Spleen (tissue), 11 donors: ENCODE measurements around the gene TMBIM4. TPM values are rescaled to one million over a fixed set of nuclear protein-coding genes. Genes with fewer than 3 reads are reported as not detected.

Experiments
- DNase-seq: peaks from one replicate; pipeline ENCODE4 v3.0.0-alpha.2; 2020
- H3K27ac ChIP-seq, 8 donors: fragments of 200-600 bp; sonication (generic) in 7 of 8; 1 replicate in 4 of 8; 2 replicates in 4 of 8; pipeline versions ENCODE4 v1.5.0 to v1.8.0; 2016 to 2021; ENCODE audit warnings: inconsistent platforms in 4 of 8, mild to moderate bottlenecking in 4 of 8, moderate library complexity in 1 of 8
- H3K27me3 ChIP-seq, 7 donors: fragments of 200-600 bp; sonication (generic) in 6 of 7; replicated peaks in 1 of 7; 1 replicate in 4 of 7; 2 replicates in 3 of 7; pipeline versions ENCODE4 v1.5.0 to v1.8.0; 2016 to 2021; ENCODE audit warnings: inconsistent platforms in 3 of 7, mild to moderate bottlenecking in 1 of 7
- H3K36me3 ChIP-seq, 6 donors: fragments of 200-600 bp; sonication (generic) in 5 of 6; 1 replicate in 4 of 6; 2 replicates in 2 of 6; pipeline versions ENCODE4 v1.5.0 to v1.8.0; 2016 to 2021; ENCODE audit warnings: inconsistent platforms in 2 of 6
- H3K4me1 ChIP-seq, 6 donors: fragments of 200-600 bp; sonication (generic) in 5 of 6; 1 replicate in 3 of 6; 2 replicates in 3 of 6; pipeline versions ENCODE4 v1.5.0 to v1.8.0; 2016 to 2021; ENCODE audit warnings: inconsistent platforms in 3 of 6
- H3K4me3 ChIP-seq, 8 donors: fragments of 200-600 bp; sonication (generic) in 7 of 8; 1 replicate in 4 of 8; 2 replicates in 4 of 8; pipeline versions ENCODE4 v1.5.0 to v1.8.0; 2016 to 2021; ENCODE audit warnings: inconsistent platforms in 4 of 8, mild to moderate bottlenecking in 4 of 8, moderate library complexity in 2 of 8
- H3K9me3 ChIP-seq, 8 donors: fragments of 200-600 bp; sonication (generic) in 7 of 8; 1 replicate in 4 of 8; 2 replicates in 4 of 8; pipeline versions ENCODE4 v1.5.0 to v1.8.0; 2016 to 2021; ENCODE audit warnings: inconsistent platforms in 4 of 8
- CTCF ChIP-seq, 11 experiments: fragments of 200-600 bp in 7 of 11; fragments of 450-650 bp in 4 of 11; sonication (generic) in 4 of 11; IDR thresholded peaks in 8 of 11; conservative IDR thresholded peaks in 3 of 11; 1 replicate in 7 of 11; 2 replicates in 4 of 11; pipeline versions ENCODE4 v1.4.0 to v1.8.0; 2016 to 2021; ENCODE audit warnings: antibody characterized with exemption in 11 of 11, inconsistent platforms in 4 of 11, mild to moderate bottlenecking in 1 of 11
- POLR2A ChIP-seq, 3 donors: fragments of 450-650 bp; IDR thresholded peaks; one replicate each; pipeline ENCODE4 v1.5.1; 2017; ENCODE audit warnings: antibody characterized with exemption in 3 of 3, mild to moderate bottlenecking in 1 of 3
- POLR2AphosphoS5 ChIP-seq, 3 donors: sonication (generic); formaldehyde crosslinking; IDR thresholded peaks; one replicate each; pipeline ENCODE4 v1.5.1; 2017; ENCODE audit warnings: antibody characterized with exemption in 3 of 3
- WGBS, 5 donors: extraction: QIAGEN DNeasy Blood & Tissue Kit in 3 of 5; methylation state at CpG; one replicate each; pipeline versions ENCODE4 v1.1.5 to v1.1.7; 2013 to 2018; 5-methylcytosine and 5-hydroxymethylcytosine counted together
- intact Hi-C: fragments of 100-400 bp; cut with DNase I; formaldehyde crosslinking; loops from one replicate; pipeline ENCODE4 v1.15.0; 2023; ENCODE audit warnings: low total_unique reads
- polyA plus RNA-seq, 3 donors: library from polyadenylated mRNA; stranded (reverse); fragments of 200-250 nt; gene quantifications; one replicate each; pipeline ENCODE4 v1.2.1, GENCODE V29; 2013
- total RNA-seq, 7 donors: library from RNA; depleted of rRNA in 3 of 7; stranded (reverse); fragments of >200 nt in 3 of 7; fragmentation: NEBNext Ultra II Directional in 4 of 7; extraction: Animal tissue kit (Norgen Biotek cat#: 25700) in 4 of 7; gene quantifications; one replicate each; pipeline versions ENCODE4 v1.1.0 to v1.2.1, GENCODE V29; 2016 to 2021
- donor health status: healthy with polysubstance abuse.
- donor health status: DM: no; HTN: no; CAD: no; lungs with moderate emphysema.
- donor health status: DM: no; HTN: no; CAD: no.
- donor health status: Bipolar disorder and iron deficiency.
- donor health status: healthy.
- donor health status: DM: no; HTN: no; CAD: no.
- donor health status: DM: yes; HTN: yes; CAD: no.

TMBIM4 gene
- total and polyA plus RNA-seq, 10 donors, result 93.4 to 257 (median 132) TPM

GRCh38 chr12:66140731-66141130 is 29.1 kb downstream of the TMBIM4 start:
- peaks cover 6 to 98% (median 65%) of the 10 kb centered on the region in 6 donors for H3K36me3 ChIP-seq
- no peaks in the 10 kb centered on the region for H3K27me3 ChIP-seq
- H3K4me1 ChIP-seq, result peaks cover 9 to 24% (median 16%) of the 10 kb centered on the region in 6 donors
- intact Hi-C loops, result no loop called here
- H3K4me3 ChIP-seq, result no peak overlapping the region
- no peak for TF ChIP-seq POLR2A (IDR thresholded peaks at IDR 0.05)
- H3K27ac ChIP-seq, result no peak overlapping the region
- no peak for DNase-seq
- H3K9me3 ChIP-seq, result peaks cover 3 to 31% (median 26%) of the 10 kb centered on the region in 8 donors

GRCh38 chr12:66139328-66139727 is 30.5 kb downstream of the TMBIM4 start:
- Histone ChIP-seq H3K4me1 (peaks cover 0 to 10% (median 3%) of the 10 kb centered on the region in 6 donors), H3K9me3 (peaks cover 3 to 31% (median 26%) of the 10 kb centered on the region in 8 donors), H3K4me3 (no peak overlapping the region), H3K36me3 (peaks cover 6 to 84% (median 61%) of the 10 kb centered on the region in 6 donors), H3K27ac (no peak overlapping the region), H3K27me3 (no peaks in the 10 kb centered on the region)
- TF ChIP-seq CTCF (IDR thresholded peaks at IDR 0.05 in 8 of 11, conservative IDR thresholded peaks at IDR 0.05 in 3 of 11), result no peak
- no peak for TF ChIP-seq POLR2AphosphoS5 (IDR thresholded peaks at IDR 0.05)
- TF ChIP-seq POLR2A (IDR thresholded peaks at IDR 0.05), result no peak
- DNase-seq, result no peak
- intact Hi-C loops, result no loop called here
- WGBS, 5 donors, result 96 to 100% (median 96%) methylated on average over 2 of the region's 2 CpGs

- no peak overlapping the region for H3K4me3 ChIP-seq
- 96 to 98% (median 97%) methylated on average over 3 of the region's 3 CpGs for WGBS, 5 donors
- no peak for DNase-seq
- no peak for TF ChIP-seq POLR2AphosphoS5 (IDR thresholded peaks at IDR 0.05)
- no peak for TF ChIP-seq POLR2A (IDR thresholded peaks at IDR 0.05)
- TF ChIP-seq CTCF (IDR thresholded peaks at IDR 0.05 in 8 of 11, conservative IDR thresholded peaks at IDR 0.05 in 3 of 11), result no peak
- H3K9me3 ChIP-seq, result peaks cover 3 to 31% (median 26%) of the 10 kb centered on the region in 8 donors
- H3K4me1 ChIP-seq, result peaks cover 0 to 4% (median 0%) of the 10 kb centered on the region in 6 donors
- intact Hi-C loops, result no loop called here
- H3K36me3 ChIP-seq, result peaks cover 6 to 77% (median 55%) of the 10 kb centered on the region in 6 donors
- no peaks in the 10 kb centered on the region for H3K27me3 ChIP-seq
- no peak overlapping the region for H3K27ac ChIP-seq
Measured at GRCh38 chr12:66137937-66138336, 31.9 kb downstream of the TMBIM4 start.

GRCh38 chr12:66132408-66132807 is 37.4 kb downstream of the TMBIM4 start:
- H3K27ac ChIP-seq, result no peak overlapping the region
- intact Hi-C loops, result no loop called here
- H3K4me3 ChIP-seq, result no peak overlapping the region
- H3K36me3 ChIP-seq, result peaks cover 0 to 40% (median 22%) of the 10 kb centered on the region in 6 donors
- no peaks in the 10 kb centered on the region for H3K27me3 ChIP-seq
- DNase-seq, result no peak
- TF ChIP-seq POLR2AphosphoS5 (IDR thresholded peaks at IDR 0.05), result no peak
- no peak for TF ChIP-seq POLR2A (IDR thresholded peaks at IDR 0.05)
- no peak for TF ChIP-seq CTCF (IDR thresholded peaks at IDR 0.05 in 8 of 11, conservative IDR thresholded peaks at IDR 0.05 in 3 of 11)
- H3K9me3 ChIP-seq, result no peaks in the 10 kb centered on the region
- peaks cover 3 to 49% (median 42%) of the 10 kb centered on the region in 6 donors for H3K4me1 ChIP-seq
